Keratinocyte (primary cell): ENCODE results near the gene EVL. TPM values are rescaled to one million over a fixed set of nuclear protein-coding genes. Genes with fewer than 3 reads are reported as not detected.

ENCODE experiments used
- DNase-seq: peaks from one replicate; pipeline ENCODE4 v3.0.0-alpha.2; 2011; ENCODE audit warnings: low read depth, missing footprints, low spot score
- FAIRE-seq: peaks from 2 replicates; lab custom pipeline; 2011; peaks lifted over from hg19 to GRCh38; lab: Jason Lieb, UNC
- H2AFZ ChIP-seq: 2 replicates; pipeline ENCODE4 v1.6.0; 2012; ENCODE audit warnings: low read length, control low read depth, inconsistent platforms; ENCODE audit not compliant: control insufficient read depth
- H3K27ac ChIP-seq: 2 replicates; pipeline ENCODE4 v1.5.1; 2011; ENCODE audit warnings: low read length; ENCODE audit not compliant: control insufficient read depth, insufficient read depth
- H3K27me3 ChIP-seq: 3 replicates; pipeline ENCODE4 v1.6.0; 2011; ENCODE audit warnings: low read length; ENCODE audit not compliant: control insufficient read depth, insufficient read depth; ENCODE audit errors: extremely low read depth
- H3K36me3 ChIP-seq, 2 experiments: 2 replicates in 1 of 2; 3 replicates in 1 of 2; pipeline ENCODE4 v1.5.1; 2011; ENCODE audit warnings: low read length in 2 of 2, mild to moderate bottlenecking in 1 of 2; ENCODE audit not compliant: control insufficient read depth in 2 of 2, insufficient read depth in 2 of 2; ENCODE audit errors: extremely low read depth in 1 of 2
- H3K4me1 ChIP-seq: 3 replicates; pipeline ENCODE4 v1.5.1; 2011; ENCODE audit warnings: low read length; ENCODE audit not compliant: control insufficient read depth, insufficient read depth; ENCODE audit errors: extremely low read depth
- H3K4me2 ChIP-seq: 3 replicates; pipeline ENCODE4 v1.6.0; 2011; ENCODE audit warnings: low read depth, low read length; ENCODE audit not compliant: control insufficient read depth, insufficient read depth; ENCODE audit errors: extremely low read depth
- H3K4me3 ChIP-seq, 3 experiments: fragments of 200-600 bp in 1 of 3; sonication (generic) in 1 of 3; 2 replicates in 2 of 3; 3 replicates in 1 of 3; pipeline ENCODE4 v1.5.1; 2011 to 2016; ENCODE audit warnings: low read length in 3 of 3, mild to moderate bottlenecking in 3 of 3, control low read depth in 2 of 3, inconsistent platforms in 1 of 3, low read depth in 1 of 3, mixed read lengths in 1 of 3, mixed run types in 1 of 3, moderate library complexity in 1 of 3; ENCODE audit not compliant: control insufficient read depth in 2 of 3, insufficient read depth in 2 of 3; ENCODE audit errors: extremely low read depth in 1 of 3
- H3K79me2 ChIP-seq: 2 replicates; pipeline ENCODE4 v1.6.0; 2012; ENCODE audit warnings: low read length; ENCODE audit not compliant: control insufficient read depth, insufficient read depth
- H3K9ac ChIP-seq: 3 replicates; pipeline ENCODE4 v1.6.0; 2011; ENCODE audit warnings: low read length; ENCODE audit not compliant: control insufficient read depth, insufficient read depth; ENCODE audit errors: extremely low read depth
- H3K9me1 ChIP-seq: 3 replicates; pipeline ENCODE4 v1.6.0; 2011; ENCODE audit warnings: low read length; ENCODE audit not compliant: control insufficient read depth, insufficient read depth; ENCODE audit errors: extremely low read depth
- H3K9me3 ChIP-seq: 2 replicates; pipeline ENCODE4 v1.5.1; 2012; ENCODE audit warnings: low read depth, low read length; ENCODE audit not compliant: control insufficient read depth
- H4K20me1 ChIP-seq: 3 replicates; pipeline ENCODE4 v1.6.0; 2011; ENCODE audit warnings: low read length; ENCODE audit not compliant: control insufficient read depth, insufficient read depth; ENCODE audit errors: extremely low read depth
- CTCF ChIP-seq, 3 experiments: IDR thresholded peaks in 1 of 3; conservative IDR thresholded peaks in 1 of 3; optimal IDR thresholded peaks in 1 of 3; 2 replicates in 2 of 3; 3 replicates in 1 of 3; pipeline versions ENCODE3 to v1.5.1; 2011; ENCODE audit warnings: low read length in 3 of 3, mild to moderate bottlenecking in 3 of 3, moderate library complexity in 2 of 3, control low read depth in 1 of 3, inconsistent platforms in 1 of 3; ENCODE audit not compliant: insufficient read depth in 2 of 3; ENCODE audit errors: extremely low read depth in 1 of 3
- EZH2 ChIP-seq: IDR thresholded peaks from one replicate; pipeline ENCODE4 v1.6.1; 2012; ENCODE audit warnings: inconsistent platforms, mild to moderate bottlenecking, low read length, moderate library complexity
- dilution Hi-C: fragments of 300-500 bp; cut with MboI; formaldehyde crosslinking; loops from one replicate; pipeline ENCODE4 v1.7.0; 2020; ENCODE audit warnings: low sequenced_read_pairs; ENCODE audit not compliant: extremely low pct_ligation_motif_present
- polyA plus RNA-seq, 5 experiments: library from polyadenylated mRNA; depleted of rRNA in 3 of 5; stranded (reverse) in 3 of 5; stranded (forward) in 1 of 5; unstranded in 1 of 5; fragments of >200 nt; gene quantifications; 1 replicate in 1 of 5; 2 replicates in 3 of 5; 3 replicates in 1 of 5; pipeline versions ENCODE4 v1.2.1 to v1.2.3, GENCODE V29; 2011 to 2012; ENCODE audit warnings: missing spikeins in 2 of 5, low read depth in 1 of 5, low replicate concordance in 1 of 5

The EVL gene
- polyA plus RNA-seq, 1 donor (not counting 4 experiments of a cell fraction or from before 2014, with no cell fraction given), result 12.0 TPM

- Histone ChIP-seq H3K79me2 (no peaks in the 10 kb centered on the region), H4K20me1 (no peaks in the 10 kb centered on the region), H3K27ac (no peak overlapping the region), H3K4me2 (no peak overlapping the region), H3K4me1 (peaks cover 11% of the 10 kb centered on the region), H3K9me3 (no peaks in the 10 kb centered on the region), H3K4me3 (no peak overlapping the region), H2AFZ (no peak overlapping the region), H3K36me3 (no peaks in the 10 kb centered on the region), H3K9me1 (no peaks in the 10 kb centered on the region), H3K9ac (no peak overlapping the region), H3K27me3 (no peaks in the 10 kb centered on the region)
- FAIRE-seq (no peak), DNase-seq (no peak)
- dilution Hi-C loops, result no loop called here
- TF ChIP-seq EZH2 (no peak), CTCF (optimal IDR thresholded peaks at IDR 0.05 in 1 of 3, IDR thresholded peaks at IDR 0.05 in 1 of 3, conservative IDR thresholded peaks at IDR 0.05 in 1 of 3; ENCODE audit: extremely low read depth in 1 of 3, insufficient read depth in 2 of 3, low read length in 3 of 3) (no peak)
Observed at GRCh38 chr14:100075681-100076080, 10.5 kb downstream of the EVL start.

GRCh38 chr14:100076133-100076532 lies 10.9 kb downstream of the EVL start:
- peak; percentile 37 to 59 (median 53) for TF ChIP-seq CTCF (optimal IDR thresholded peaks at IDR 0.05 in 1 of 3, IDR thresholded peaks at IDR 0.05 in 1 of 3, conservative IDR thresholded peaks at IDR 0.05 in 1 of 3; ENCODE audit: extremely low read depth in 1 of 3, insufficient read depth in 2 of 3, low read length in 3 of 3)
- TF ChIP-seq EZH2, result no peak
- H3K4me2 ChIP-seq, result no peak overlapping the region
- H3K27me3 ChIP-seq, result no peaks in the 10 kb centered on the region
- H3K9me3 ChIP-seq, result no peaks in the 10 kb centered on the region
- FAIRE-seq (no peak), DNase-seq (no peak)
- no peaks in the 10 kb centered on the region for H4K20me1 ChIP-seq
- H3K36me3 ChIP-seq, result no peaks in the 10 kb centered on the region
- H2AFZ ChIP-seq, result no peak overlapping the region
- no peaks in the 10 kb centered on the region for H3K79me2 ChIP-seq
- no peak overlapping the region for H3K4me3 ChIP-seq
- dilution Hi-C loops, result no loop called here
- H3K27ac ChIP-seq, result no peak overlapping the region
- H3K9ac ChIP-seq, result no peak overlapping the region
- H3K9me1 ChIP-seq, result no peaks in the 10 kb centered on the region
- H3K4me1 ChIP-seq, result peaks cover 11% of the 10 kb centered on the region
